ENCODE results near the gene GBGT1. TPM values are rescaled to one million over a fixed set of nuclear protein-coding genes. Genes with fewer than 3 reads are reported as not detected.

GBGT1 gene
- total RNA-seq, 1 experiment from 2014 or later = 1.8 TPM

DNA sequence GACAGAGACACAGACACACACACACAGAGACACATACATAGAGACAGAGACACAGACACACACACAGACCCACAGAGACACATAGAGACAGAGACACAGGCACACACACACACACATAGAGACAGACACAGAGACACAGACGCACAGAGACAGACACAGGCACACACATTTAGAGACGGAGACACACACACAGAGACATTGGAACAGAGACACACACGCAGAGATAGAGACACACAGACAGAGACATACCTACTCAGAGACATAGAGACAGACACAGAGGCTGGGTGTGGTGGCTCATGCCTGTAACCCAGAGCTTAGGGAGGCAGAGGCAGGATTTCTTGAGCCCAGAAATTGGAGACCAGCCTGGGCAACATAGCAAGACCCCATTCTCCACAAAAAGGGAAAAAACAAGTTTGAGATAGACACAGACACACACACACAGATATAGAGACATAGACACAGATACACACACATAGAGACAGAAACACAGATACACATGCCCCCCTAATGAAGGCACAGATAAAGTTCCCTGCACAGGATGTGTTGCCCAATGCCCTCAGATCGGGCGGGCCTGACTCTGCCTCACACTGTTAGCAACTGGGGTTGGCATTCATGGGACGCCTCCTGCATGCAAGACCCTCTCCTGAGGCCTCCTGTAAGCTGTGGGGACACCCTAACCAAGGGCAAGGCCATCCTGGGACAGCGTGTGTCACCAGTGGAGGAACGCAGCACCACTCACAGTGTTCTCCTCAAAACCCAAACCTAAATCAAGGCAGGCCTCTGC, 39.4 kb downstream of the GBGT1 start:
- H3K27ac ChIP-seq (ENCODE audit: low read length) = no peak overlapping the region
- DNase-seq (ENCODE audit: low read depth, low spot score) = no peak
- in situ Hi-C loops (cut with HindIII; ENCODE audit: low pct_unique_long_range_greater_than_20kb, low sequenced_read_pairs) (no loop called here), intact Hi-C loops (cut with micrococcal nuclease; ENCODE audit: unreplicated experiment) (no loop called here)
- ATAC-seq = no peak
- no peaks in the 10 kb centered on the region for H3K9me3 ChIP-seq (ENCODE audit: control insufficient read depth, insufficient read depth, low read depth, low read length)
- TF ChIP-seq SIN3A (IDR thresholded peaks at IDR 0.05; ENCODE audit: borderline replicate concordance, insufficient read depth, low read depth, low read length) (no peak), CTCF (IDR thresholded peaks at IDR 0.05) (no peak), POLR2AphosphoS5 (IDR thresholded peaks at IDR 0.05; ENCODE audit: low read depth, low read length) (no peak), REST (IDR thresholded peaks at IDR 0.05; ENCODE audit: insufficient read depth in 1 of 2, low read depth in 2 of 2, low read length in 1 of 2) (no peak), TCF7L2 (IDR thresholded peaks at IDR 0.05; ENCODE audit: low read depth, low read length) (no peak)
- POLR2A ChIA-PET = no interaction called here
- H3K4me1 ChIP-seq (ENCODE audit: control insufficient read depth, insufficient read depth, low read length) = peaks cover 15% of the 10 kb centered on the region
- no peaks in the 10 kb centered on the region for H3K36me3 ChIP-seq (ENCODE audit: control insufficient read depth, insufficient read depth, low read length)
- CTCF ChIA-PET = no interaction called here
- no peaks in the 10 kb centered on the region for H3K27me3 ChIP-seq (ENCODE audit: control insufficient read depth, insufficient read depth, low read length)
- H3K4me3 ChIP-seq (ENCODE audit: low read depth in 2 of 2, low read length in 2 of 2) = no peak overlapping the region
- BruUV-seq (replicated peaks) = no TSS peak

DNA sequence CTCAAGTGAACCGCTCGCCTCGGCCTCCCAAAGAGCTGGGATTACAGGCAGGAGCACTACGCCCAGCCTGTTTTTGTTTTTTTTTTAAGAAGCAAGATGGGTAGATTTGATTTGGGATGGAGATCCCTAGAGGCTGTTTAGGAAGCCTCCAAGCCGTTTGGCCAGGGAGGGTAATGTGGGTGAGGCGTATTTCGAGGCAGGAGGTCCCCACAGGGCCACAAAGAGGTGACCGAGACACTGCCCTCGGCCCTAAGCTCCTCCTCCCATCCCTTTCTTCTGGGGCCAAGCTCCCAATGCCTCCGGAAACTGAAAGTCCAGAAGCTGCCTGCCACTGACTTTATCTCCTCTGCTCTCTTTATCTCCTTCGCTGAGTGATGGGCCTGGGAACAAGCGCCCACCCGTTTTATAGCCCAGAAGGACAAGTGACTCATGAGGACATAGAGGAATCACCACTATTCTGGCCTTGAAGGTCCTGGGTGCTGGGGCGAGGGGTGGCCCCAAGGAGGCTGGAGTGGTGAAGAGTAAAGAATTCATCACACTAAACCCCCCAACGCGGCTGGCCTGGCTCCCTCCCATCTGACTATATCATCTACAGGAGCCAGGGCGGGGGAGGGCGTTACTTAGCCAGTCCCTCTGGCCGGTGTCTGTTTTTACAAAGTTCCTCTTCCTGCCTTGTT, 40.6 kb downstream of the GBGT1 start:
- DNase-seq (ENCODE audit: low read depth, low spot score) = no peak
- ATAC-seq = no peak
- Histone ChIP-seq H3K9me3 (ENCODE audit: control insufficient read depth, insufficient read depth, low read depth, low read length) (no peaks in the 10 kb centered on the region), H3K4me3 (ENCODE audit: low read depth in 2 of 2, low read length in 2 of 2) (no peak overlapping the region), H3K36me3 (ENCODE audit: control insufficient read depth, insufficient read depth, low read length) (no peaks in the 10 kb centered on the region), H3K27ac (ENCODE audit: low read length) (peak overlapping the region; percentile 34; the same call in 1 of the 2 replicates), H3K4me1 (ENCODE audit: control insufficient read depth, insufficient read depth, low read length) (peaks cover 26% of the 10 kb centered on the region), H3K27me3 (ENCODE audit: control insufficient read depth, insufficient read depth, low read length) (no peaks in the 10 kb centered on the region)
- CTCF ChIA-PET = interaction anchor here (0.6 to 0.8 kb wide), 2 partner anchors 21 to 101 kb away, joined by 4 read pairs; no protein-coding TSS in a partner anchor
- no TSS peak for BruUV-seq (replicated peaks)
- in situ Hi-C loops (cut with HindIII; ENCODE audit: low pct_unique_long_range_greater_than_20kb, low sequenced_read_pairs) (no loop called here), intact Hi-C loops (cut with micrococcal nuclease; ENCODE audit: unreplicated experiment) (no loop called here)
- POLR2A ChIA-PET = interaction anchor here (1.5 kb wide), 1 partner anchor 10 kb away, joined by 4 read pairs; no protein-coding TSS in a partner anchor
- no peak for TF ChIP-seq REST (IDR thresholded peaks at IDR 0.05; ENCODE audit: insufficient read depth in 1 of 2, low read depth in 2 of 2, low read length in 1 of 2)
- no peak for TF ChIP-seq SIN3A (IDR thresholded peaks at IDR 0.05; ENCODE audit: borderline replicate concordance, insufficient read depth, low read depth, low read length)
- TF ChIP-seq TCF7L2 (IDR thresholded peaks at IDR 0.05; ENCODE audit: low read depth, low read length) = no peak
- TF ChIP-seq CTCF (IDR thresholded peaks at IDR 0.05) = no peak
- no peak for TF ChIP-seq POLR2AphosphoS5 (IDR thresholded peaks at IDR 0.05; ENCODE audit: low read depth, low read length)

Data from Panc1 (cell line).